Thyroid gland (tissue), 4 donors: ENCODE data around the gene SHROOM3. TPM values are rescaled to one million over a fixed set of nuclear protein-coding genes. Genes with fewer than 3 reads are reported as not detected.

Experiments
- DNase-seq, 2 donors: peaks; one replicate each; pipeline ENCODE4 v3.0.0-alpha.2; 2019
- H3K27ac ChIP-seq, 3 donors: fragments of 200-600 bp; sonication (generic); 1 replicate in 2 of 3; 2 replicates in 1 of 3; pipeline ENCODE4 v1.5.1; 2016 to 2019; ENCODE audit warnings: mild to moderate bottlenecking in 1 of 3, moderate library complexity in 1 of 3
- H3K27me3 ChIP-seq: fragments of 200-600 bp; sonication (generic); one replicate; pipeline ENCODE4 v1.5.1; 2019
- H3K36me3 ChIP-seq, 2 donors: fragments of 200-600 bp; sonication (generic); one replicate each; pipeline ENCODE4 v1.5.1; 2016 to 2019
- H3K4me1 ChIP-seq, 2 donors: fragments of 200-600 bp; sonication (generic); one replicate each; pipeline ENCODE4 v1.5.1; 2017 to 2019
- H3K4me3 ChIP-seq, 3 donors: fragments of 200-600 bp; sonication (generic); replicated peaks in 1 of 3; 1 replicate in 2 of 3; 2 replicates in 1 of 3; pipeline ENCODE4 v1.5.1; 2016; ENCODE audit warnings: mild to moderate bottlenecking in 1 of 3
- H3K9me3 ChIP-seq: fragments of 200-600 bp; sonication (generic); one replicate; pipeline ENCODE4 v1.5.1; 2017
- CTCF ChIP-seq, 6 experiments: fragments of 200-600 bp in 3 of 6; fragments of 450-650 bp in 3 of 6; sonication (generic) in 3 of 6; IDR thresholded peaks; one replicate each; pipeline ENCODE4 v1.5.1; 2016 to 2019; ENCODE audit warnings: antibody characterized with exemption in 6 of 6, mild to moderate bottlenecking in 2 of 6, inconsistent platforms in 1 of 6, moderate library complexity in 1 of 6
- POLR2A ChIP-seq, 2 donors: fragments of 450-650 bp; IDR thresholded peaks; one replicate each; pipeline ENCODE4 v1.6.1; 2017; ENCODE audit warnings: antibody characterized with exemption in 2 of 2, mild to moderate bottlenecking in 2 of 2, moderate library complexity in 1 of 2
- WGBS, 2 donors: methylation state at CpG; one replicate each; pipeline ENCODE4 v1.1.5; 2017; 5-methylcytosine and 5-hydroxymethylcytosine counted together
- intact Hi-C: fragments of 100-400 bp; cut with DNase I; formaldehyde crosslinking; loops from one replicate; pipeline ENCODE4 v1.15.1; 2023
- total RNA-seq, 4 donors: library from RNA; depleted of rRNA; stranded (reverse); fragments of >200 nt; gene quantifications; one replicate each; pipeline ENCODE4 v1.2.3, GENCODE V29; 2016

Gene SHROOM3
- total RNA-seq, 4 donors from 2014 or later = 41.7 to 77.8 (median 62.0) TPM

GRCh38 chr4:76703676-76704075 is 268.6 kb downstream of the SHROOM3 start:
- no peak overlapping the region for H3K4me3 ChIP-seq
- no peaks in the 10 kb centered on the region for H3K27me3 ChIP-seq
- intact Hi-C loops = no loop called here
- H3K4me1 ChIP-seq = peaks cover 0 to 11% of the 10 kb centered on the region in 2 donors
- no peak overlapping the region for H3K27ac ChIP-seq
- no peaks in the 10 kb centered on the region for H3K36me3 ChIP-seq
- TF ChIP-seq POLR2A (IDR thresholded peaks at IDR 0.05) = no peak
- no peaks in the 10 kb centered on the region for H3K9me3 ChIP-seq
- WGBS, 2 donors = 80 to 82% methylated on average over 3 of the region's 3 CpGs
- no peak for DNase-seq

- no peak for DNase-seq
- Histone ChIP-seq H3K4me3 (no peak overlapping the region), H3K36me3 (no peaks in the 10 kb centered on the region), H3K9me3 (no peaks in the 10 kb centered on the region), H3K4me1 (peaks cover 0 to 16% of the 10 kb centered on the region in 2 donors), H3K27ac (no peak overlapping the region), H3K27me3 (no peaks in the 10 kb centered on the region)
- no peak for TF ChIP-seq CTCF (IDR thresholded peaks at IDR 0.05)
- intact Hi-C loops = no loop called here
- 72 to 77% methylated on average over 3 of the region's 3 CpGs for WGBS, 2 donors
These were observed 269.3 kb downstream of the SHROOM3 start for GRCh38 chr4:76704133-76704881.

- no peak for DNase-seq
- no peaks in the 10 kb centered on the region for H3K9me3 ChIP-seq
- intact Hi-C loops = no loop called here
- H3K4me1 ChIP-seq = peaks cover 0 to 25% of the 10 kb centered on the region in 2 donors
- H3K4me3 ChIP-seq = no peak overlapping the region
- H3K27ac ChIP-seq = no peak overlapping the region
- no peaks in the 10 kb centered on the region for H3K36me3 ChIP-seq
- H3K27me3 ChIP-seq = no peaks in the 10 kb centered on the region
- TF ChIP-seq CTCF (IDR thresholded peaks at IDR 0.05) (no peak), POLR2A (IDR thresholded peaks at IDR 0.05) (no peak)
- 68 to 88% methylated on average over 1 of the region's 1 CpG for WGBS, 2 donors
These were observed 270.4 kb downstream of the SHROOM3 start for GRCh38 chr4:76705472-76705871.

- intact Hi-C loops = no loop called here
- 93 to 96% methylated on average over 6 of the region's 6 CpGs for WGBS, 2 donors
- no peak for DNase-seq
- Histone ChIP-seq H3K27me3 (no peaks in the 10 kb centered on the region), H3K27ac (no peak overlapping the region), H3K4me3 (no peak overlapping the region), H3K4me1 (peaks cover 0 to 25% of the 10 kb centered on the region in 2 donors), H3K9me3 (no peaks in the 10 kb centered on the region), H3K36me3 (no peaks in the 10 kb centered on the region)
- TF ChIP-seq CTCF (IDR thresholded peaks at IDR 0.05) (no peak), POLR2A (IDR thresholded peaks at IDR 0.05) (no peak)
These were observed 271.6 kb downstream of the SHROOM3 start for GRCh38 chr4:76706581-76706980.

- TF ChIP-seq POLR2A (IDR thresholded peaks at IDR 0.05) (peak in 1 of 2 donors; percentile 17), CTCF (IDR thresholded peaks at IDR 0.05) (no peak)
- peaks cover 0 to 20% of the 10 kb centered on the region in 2 donors for H3K4me1 ChIP-seq
These were observed 274.1 kb downstream of the SHROOM3 start for GRCh38 chr4:76708971-76709771.

More at GRCh38 chr4:76708971-76709771, 274.1 kb downstream of the SHROOM3 start:
- Histone ChIP-seq H3K9me3 (no peaks in the 10 kb centered on the region), H3K4me3 (no peak overlapping the region), H3K36me3 (no peaks in the 10 kb centered on the region), H3K27me3 (no peaks in the 10 kb centered on the region), H3K27ac (peak overlapping the region; percentile 42 to 50 (median 45))
- WGBS, 2 donors = 66 to 74% methylated on average over 5 of the region's 5 CpGs
- DNase-seq = peak; percentile 74 to 76
- intact Hi-C loops = no loop called here
